ENCODE results near the gene SIPA1. TPM values are rescaled to one million over a fixed set of nuclear protein-coding genes. Genes with fewer than 3 reads are reported as not detected.
A peak's percentile ranks its signal among the peaks of the same experiment; 100 is the strongest.

The SIPA1 gene
- total RNA-seq, 4 donors from 2014 or later, result 22.4 to 174 (median 30.9) TPM

GRCh38 chr11:65640483-65641296 is 2.8 kb downstream of the SIPA1 start:
- 54% methylated on average over 24 of the region's 35 CpGs; no CpG with 5 or more reads in 1 of the 2 donors for WGBS, 2 donors (ENCODE audit: low coverage in 1 of 2)
- in situ Hi-C loops (cut with MboI; ENCODE audit: low pct_ligation_motif_present in 1 of 4, low pct_unique_long_range_greater_than_20kb in 1 of 4, low sequenced_read_pairs in 3 of 4) (no loop called here), intact Hi-C loops (cut with DNase I; ENCODE audit: low total_unique reads) (no loop called here)
- H3K36me3 ChIP-seq, result peaks cover 0 to 9% (median 4%) of the 10 kb centered on the region in 4 donors
- DNase-seq, result peak; percentile 62
- TF ChIP-seq POLR2A (IDR thresholded peaks at IDR 0.05) (no peak), POLR2AphosphoS5 (IDR thresholded peaks at IDR 0.05) (no peak), EP300 (IDR thresholded peaks at IDR 0.05; ENCODE audit: low read depth) (no peak), CTCF (IDR thresholded peaks at IDR 0.05) (no peak)
- peak overlapping the region in 2 of 4 donors; percentile 16 to 35 for H3K4me3 ChIP-seq
- H3K27ac ChIP-seq, result peak overlapping the region; percentile 84 to 92 (median 88)
- no peaks in the 10 kb centered on the region for H3K27me3 ChIP-seq
- peaks cover 9 to 38% (median 32%) of the 10 kb centered on the region in 4 donors for H3K4me1 ChIP-seq
- no peaks in the 10 kb centered on the region for H3K9me3 ChIP-seq

- peaks cover 0 to 1% (median under 1%) of the 10 kb centered on the region in 4 donors for H3K36me3 ChIP-seq
- intact Hi-C loops (cut with DNase I; ENCODE audit: low total_unique reads), result no loop called here
- H3K27ac ChIP-seq, result peak overlapping the region; percentile 84 to 92 (median 88)
- no peak for DNase-seq
- in situ Hi-C loops (cut with MboI; ENCODE audit: low pct_ligation_motif_present in 1 of 4, low pct_unique_long_range_greater_than_20kb in 1 of 4, low sequenced_read_pairs in 3 of 4), result no loop called here
- no peaks in the 10 kb centered on the region for H3K27me3 ChIP-seq
- TF ChIP-seq POLR2AphosphoS5 (IDR thresholded peaks at IDR 0.05) (no peak), EP300 (IDR thresholded peaks at IDR 0.05; ENCODE audit: low read depth) (no peak), CTCF (IDR thresholded peaks at IDR 0.05) (no peak), POLR2A (IDR thresholded peaks at IDR 0.05) (no peak)
- WGBS, 2 donors (ENCODE audit: low coverage in 1 of 2), result 68% methylated on average over 16 of the region's 16 CpGs; no CpG with 5 or more reads in 1 of the 2 donors
- peaks cover 9 to 38% (median 32%) of the 10 kb centered on the region in 4 donors for H3K4me1 ChIP-seq
- H3K9me3 ChIP-seq, result no peaks in the 10 kb centered on the region
- peak overlapping the region in 2 of 4 donors; percentile 16 to 35 for H3K4me3 ChIP-seq
Measured at GRCh38 chr11:65641297-65642013, 3.6 kb downstream of the SIPA1 start.

- H3K9me3 ChIP-seq, result no peaks in the 10 kb centered on the region
- intact Hi-C loops (cut with DNase I; ENCODE audit: low total_unique reads) (no loop called here), in situ Hi-C loops (cut with MboI; ENCODE audit: low pct_ligation_motif_present in 1 of 4, low pct_unique_long_range_greater_than_20kb in 1 of 4, low sequenced_read_pairs in 3 of 4) (no loop called here)
- no peaks in the 10 kb centered on the region for H3K27me3 ChIP-seq
- peaks cover 9 to 36% (median 32%) of the 10 kb centered on the region in 4 donors for H3K4me1 ChIP-seq
- peak overlapping the region in 1 of 4 donors; percentile 90 for H3K27ac ChIP-seq
- no peak for TF ChIP-seq POLR2A (IDR thresholded peaks at IDR 0.05)
- WGBS, 2 donors (ENCODE audit: low coverage in 1 of 2), result 71% methylated on average over 46 of the region's 49 CpGs; no CpG with 5 or more reads in 1 of the 2 donors
- DNase-seq, result no peak
- no peaks in the 10 kb centered on the region for H3K36me3 ChIP-seq
- H3K4me3 ChIP-seq, result no peak overlapping the region
Measured at GRCh38 chr11:65642014-65642671, 4.2 kb downstream of the SIPA1 start.

GRCh38 chr11:65643971-65644370 is 6.1 kb downstream of the SIPA1 start:
- WGBS, 2 donors (ENCODE audit: low coverage in 1 of 2), result 60 to 65% methylated on average over 4 to 6 of the region's 6 CpGs
- in situ Hi-C loops (cut with MboI; ENCODE audit: low pct_ligation_motif_present in 1 of 4, low pct_unique_long_range_greater_than_20kb in 1 of 4, low sequenced_read_pairs in 3 of 4) (no loop called here), intact Hi-C loops (cut with DNase I; ENCODE audit: low total_unique reads) (no loop called here)
- H3K4me1 ChIP-seq, result peaks cover 2 to 20% (median 17%) of the 10 kb centered on the region in 4 donors
- H3K27ac ChIP-seq, result no peak overlapping the region
- no peaks in the 10 kb centered on the region for H3K9me3 ChIP-seq
- no peaks in the 10 kb centered on the region for H3K27me3 ChIP-seq
- H3K36me3 ChIP-seq, result no peaks in the 10 kb centered on the region
- TF ChIP-seq EP300 (IDR thresholded peaks at IDR 0.05; ENCODE audit: low read depth) (no peak), POLR2A (IDR thresholded peaks at IDR 0.05) (no peak), CTCF (IDR thresholded peaks at IDR 0.05) (no peak), POLR2AphosphoS5 (IDR thresholded peaks at IDR 0.05) (no peak)
- H3K4me3 ChIP-seq, result no peak overlapping the region
- DNase-seq, result no peak

Measured in transverse colon (tissue), 4 donors.